ENCODE results near the gene FGFRL1.

- TF ChIP-seq EZH2 (IDR thresholded peaks at IDR 0.05) (no peak), POLR2AphosphoS5 (IDR thresholded peaks at IDR 0.05; ENCODE audit: borderline replicate concordance, low read depth, low read length) (no peak)
Observed at GRCh38 chr4:970854-971520, 40.4 kb upstream of the FGFRL1 start.

Measured in SK-N-MC (cell line).